22Rv1 (cell line): Measurements from ENCODE around the gene PAK3.
A peak's percentile ranks its signal among the peaks of the same experiment; 100 is the strongest.

Source experiments
- ZFX ChIP-seq: fragments of 450-650 bp; IDR thresholded peaks from 2 replicates; pipeline ENCODE4 v1.6.1; 2017; ENCODE audit warnings: antibody characterized with exemption, borderline replicate concordance
- TF ChIP-seq, protein P1 (sequence below): fragments of 450-650 bp; IDR thresholded peaks from 2 replicates; pipeline ENCODE4 v1.5.1; 2017; ENCODE audit warnings: mild to moderate bottlenecking

GRCh38 chrX:111244235-111244750 lies 148.3 kb downstream of the PAK3 start:
- TF ChIP-seq, protein P1, sequence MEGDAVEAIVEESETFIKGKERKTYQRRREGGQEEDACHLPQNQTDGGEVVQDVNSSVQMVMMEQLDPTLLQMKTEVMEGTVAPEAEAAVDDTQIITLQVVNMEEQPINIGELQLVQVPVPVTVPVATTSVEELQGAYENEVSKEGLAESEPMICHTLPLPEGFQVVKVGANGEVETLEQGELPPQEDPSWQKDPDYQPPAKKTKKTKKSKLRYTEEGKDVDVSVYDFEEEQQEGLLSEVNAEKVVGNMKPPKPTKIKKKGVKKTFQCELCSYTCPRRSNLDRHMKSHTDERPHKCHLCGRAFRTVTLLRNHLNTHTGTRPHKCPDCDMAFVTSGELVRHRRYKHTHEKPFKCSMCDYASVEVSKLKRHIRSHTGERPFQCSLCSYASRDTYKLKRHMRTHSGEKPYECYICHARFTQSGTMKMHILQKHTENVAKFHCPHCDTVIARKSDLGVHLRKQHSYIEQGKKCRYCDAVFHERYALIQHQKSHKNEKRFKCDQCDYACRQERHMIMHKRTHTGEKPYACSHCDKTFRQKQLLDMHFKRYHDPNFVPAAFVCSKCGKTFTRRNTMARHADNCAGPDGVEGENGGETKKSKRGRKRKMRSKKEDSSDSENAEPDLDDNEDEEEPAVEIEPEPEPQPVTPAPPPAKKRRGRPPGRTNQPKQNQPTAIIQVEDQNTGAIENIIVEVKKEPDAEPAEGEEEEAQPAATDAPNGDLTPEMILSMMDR = peak; percentile 50
- no peak for TF ChIP-seq ZFX
